C4-2B (cell line): ENCODE data around the gene GAS6.

Source experiments
- H3K27ac ChIP-seq: fragments of 450-650 bp; 2 replicates; pipeline ENCODE4 v1.5.1; 2017
- ZFX ChIP-seq: fragments of 450-650 bp; IDR thresholded peaks from 2 replicates; pipeline ENCODE4 v1.6.1; 2017
- TF ChIP-seq, protein P1 (sequence below): fragments of 450-650 bp; conservative IDR thresholded peaks from 2 replicates; pipeline ENCODE4 v1.5.1; 2017; ENCODE audit warnings: mild to moderate bottlenecking

Gene GAS6

DNA sequence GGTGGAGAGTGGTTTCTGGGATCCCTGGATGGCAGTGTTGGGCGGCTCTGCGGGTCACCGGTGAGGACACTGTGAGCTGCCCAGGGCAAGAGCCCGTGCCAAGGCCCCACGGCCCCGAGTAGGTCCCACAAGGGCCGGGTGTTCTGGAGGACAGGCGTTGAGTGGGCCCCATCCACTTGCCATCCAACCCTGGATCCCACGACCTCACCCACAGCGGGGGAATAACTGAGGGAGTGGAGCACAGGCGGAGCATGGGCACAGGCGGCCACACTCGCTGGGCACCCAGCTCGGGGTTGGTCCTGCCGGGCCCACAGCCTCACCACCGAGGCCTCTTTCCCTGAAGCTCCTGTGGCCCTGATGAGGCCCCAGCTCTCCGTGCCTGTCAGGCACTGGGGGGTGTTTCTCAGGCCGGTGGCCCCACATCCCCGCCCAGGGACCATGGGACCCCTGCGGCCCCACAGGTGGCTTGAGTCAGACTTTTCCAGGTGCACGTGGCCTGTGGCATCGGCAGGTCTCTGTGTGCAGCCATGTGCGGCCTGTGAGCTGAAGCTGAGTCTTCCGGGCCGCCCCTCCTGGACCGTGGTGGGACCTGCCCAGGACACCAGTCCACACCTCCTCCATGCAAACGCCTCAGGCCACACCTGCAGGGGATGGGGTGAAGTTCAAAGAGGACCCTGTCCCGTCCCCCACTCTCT is 88.3 kb downstream of the GAS6 start:
- H3K27ac ChIP-seq = no peak overlapping the region
- no peak for TF ChIP-seq ZFX
- TF ChIP-seq, protein P1, sequence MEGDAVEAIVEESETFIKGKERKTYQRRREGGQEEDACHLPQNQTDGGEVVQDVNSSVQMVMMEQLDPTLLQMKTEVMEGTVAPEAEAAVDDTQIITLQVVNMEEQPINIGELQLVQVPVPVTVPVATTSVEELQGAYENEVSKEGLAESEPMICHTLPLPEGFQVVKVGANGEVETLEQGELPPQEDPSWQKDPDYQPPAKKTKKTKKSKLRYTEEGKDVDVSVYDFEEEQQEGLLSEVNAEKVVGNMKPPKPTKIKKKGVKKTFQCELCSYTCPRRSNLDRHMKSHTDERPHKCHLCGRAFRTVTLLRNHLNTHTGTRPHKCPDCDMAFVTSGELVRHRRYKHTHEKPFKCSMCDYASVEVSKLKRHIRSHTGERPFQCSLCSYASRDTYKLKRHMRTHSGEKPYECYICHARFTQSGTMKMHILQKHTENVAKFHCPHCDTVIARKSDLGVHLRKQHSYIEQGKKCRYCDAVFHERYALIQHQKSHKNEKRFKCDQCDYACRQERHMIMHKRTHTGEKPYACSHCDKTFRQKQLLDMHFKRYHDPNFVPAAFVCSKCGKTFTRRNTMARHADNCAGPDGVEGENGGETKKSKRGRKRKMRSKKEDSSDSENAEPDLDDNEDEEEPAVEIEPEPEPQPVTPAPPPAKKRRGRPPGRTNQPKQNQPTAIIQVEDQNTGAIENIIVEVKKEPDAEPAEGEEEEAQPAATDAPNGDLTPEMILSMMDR = no peak

DNA sequence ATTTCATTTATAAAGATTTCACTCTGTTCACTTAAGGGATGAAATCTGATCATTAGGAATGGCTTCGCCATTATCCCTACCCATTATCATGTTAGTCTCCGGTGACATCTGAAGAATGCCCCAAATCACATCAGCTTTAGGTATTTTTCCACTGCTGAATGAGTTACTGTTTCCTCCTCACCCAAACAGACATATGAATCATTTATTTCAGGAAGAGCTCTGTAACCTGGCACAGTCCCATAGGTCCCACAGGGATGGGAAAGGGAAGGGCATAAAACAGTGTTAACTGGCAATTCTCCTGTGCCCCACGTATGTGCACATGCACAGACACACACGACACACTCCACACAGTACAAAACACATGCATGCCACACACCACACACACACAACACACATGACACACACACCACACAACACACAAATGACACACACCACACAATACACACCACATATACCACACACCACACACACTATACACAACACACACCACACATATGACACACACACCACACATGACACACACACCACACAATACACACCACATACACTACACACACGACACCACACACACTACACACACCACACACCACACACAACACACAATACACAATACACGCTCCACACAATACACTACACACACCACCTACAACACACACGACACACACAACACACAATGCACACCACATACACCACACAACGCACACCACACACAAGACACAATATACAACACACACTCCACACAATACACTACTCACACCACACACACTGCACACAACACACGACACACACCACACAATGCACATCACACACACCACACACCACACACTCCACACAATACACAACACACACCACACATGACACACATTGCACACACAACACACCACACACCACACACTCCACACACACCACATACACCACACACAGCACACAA is 89.4 kb downstream of the GAS6 start:
- no peak for TF ChIP-seq ZFX
- TF ChIP-seq, protein P1 = no peak
- no peak overlapping the region for H3K27ac ChIP-seq

DNA sequence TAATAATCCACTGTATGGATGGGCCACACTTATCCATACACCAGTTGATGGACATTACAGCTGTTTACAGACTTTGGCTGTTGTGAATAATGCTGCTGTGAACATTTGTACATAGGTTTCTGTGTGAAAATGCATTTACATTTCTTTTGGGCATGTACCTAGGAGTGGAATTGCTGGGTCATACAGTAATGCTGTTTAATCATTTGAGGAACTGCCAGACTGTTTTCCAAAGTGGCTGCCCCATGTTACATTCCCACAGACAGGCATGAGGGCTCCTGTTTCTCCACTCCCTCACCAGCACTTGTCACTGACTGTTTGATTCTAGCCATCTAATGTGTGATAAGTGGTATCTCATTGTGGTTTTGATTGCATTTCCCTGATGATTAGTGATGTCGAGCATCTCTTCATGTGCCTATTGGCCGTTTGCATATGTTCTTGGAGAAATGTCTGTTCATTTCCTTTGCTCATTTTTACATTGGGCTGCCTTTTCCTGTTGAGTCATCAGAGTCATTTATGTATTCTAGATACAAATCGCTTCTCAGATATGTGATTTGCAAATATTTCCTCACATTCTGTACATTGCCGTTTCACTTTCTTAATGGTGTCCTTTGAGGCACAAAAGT is 92.1 kb downstream of the GAS6 start:
- H3K27ac ChIP-seq = no peak overlapping the region
- TF ChIP-seq ZFX = no peak
- TF ChIP-seq, protein P1 = no peak

DNA sequence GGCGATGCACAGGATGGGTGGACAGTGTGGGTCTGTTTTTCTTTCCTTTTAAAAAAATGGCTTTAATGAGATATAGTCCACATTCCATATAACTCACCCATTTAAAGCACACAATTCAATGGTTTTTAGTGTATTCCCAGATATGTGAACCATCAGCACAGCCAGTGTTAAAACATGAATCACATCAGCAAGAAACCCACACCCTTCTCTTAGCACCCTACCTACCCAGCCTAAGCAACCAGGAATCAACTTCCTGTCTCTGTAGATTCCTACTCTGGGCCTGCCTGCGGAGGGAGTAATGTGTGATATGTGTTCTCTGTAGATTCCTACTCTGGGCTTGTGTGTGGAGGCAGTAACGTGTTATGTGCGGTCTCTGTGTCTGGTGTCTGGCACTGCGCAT is 92.9 kb downstream of the GAS6 start:
- no peak for TF ChIP-seq ZFX
- TF ChIP-seq, protein P1 = no peak
- no peak overlapping the region for H3K27ac ChIP-seq
